Measurements from ENCODE around the gene DDAH1.

DNA sequence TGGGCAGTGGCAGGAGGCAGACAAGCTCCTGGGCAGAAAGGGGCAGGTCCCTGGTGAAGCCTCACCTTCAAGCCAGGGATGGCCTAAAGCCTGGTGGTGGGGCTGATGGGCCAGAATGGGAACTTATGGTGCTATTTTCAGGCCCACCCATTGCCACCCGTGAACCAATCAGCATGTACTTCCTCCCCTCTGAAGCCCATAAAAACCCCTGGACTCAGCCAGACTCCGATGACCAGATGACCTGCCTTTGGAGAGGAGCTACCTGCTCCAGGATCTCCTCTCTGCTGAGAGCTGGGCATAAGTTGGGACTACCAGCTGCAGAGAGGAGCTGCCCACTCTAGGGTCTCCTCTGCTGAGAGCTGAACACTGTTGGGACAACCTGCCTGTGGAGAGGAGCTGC lies 180.8 kb downstream of the DDAH1 start:
- TF ChIP-seq NANOG (IDR thresholded peaks at IDR 0.05; ENCODE audit: borderline replicate concordance) (no peak), EZH2 (IDR thresholded peaks at IDR 0.05; ENCODE audit: low read depth, unreplicated experiment) (no peak)
- TF ChIP-seq, protein P1, sequence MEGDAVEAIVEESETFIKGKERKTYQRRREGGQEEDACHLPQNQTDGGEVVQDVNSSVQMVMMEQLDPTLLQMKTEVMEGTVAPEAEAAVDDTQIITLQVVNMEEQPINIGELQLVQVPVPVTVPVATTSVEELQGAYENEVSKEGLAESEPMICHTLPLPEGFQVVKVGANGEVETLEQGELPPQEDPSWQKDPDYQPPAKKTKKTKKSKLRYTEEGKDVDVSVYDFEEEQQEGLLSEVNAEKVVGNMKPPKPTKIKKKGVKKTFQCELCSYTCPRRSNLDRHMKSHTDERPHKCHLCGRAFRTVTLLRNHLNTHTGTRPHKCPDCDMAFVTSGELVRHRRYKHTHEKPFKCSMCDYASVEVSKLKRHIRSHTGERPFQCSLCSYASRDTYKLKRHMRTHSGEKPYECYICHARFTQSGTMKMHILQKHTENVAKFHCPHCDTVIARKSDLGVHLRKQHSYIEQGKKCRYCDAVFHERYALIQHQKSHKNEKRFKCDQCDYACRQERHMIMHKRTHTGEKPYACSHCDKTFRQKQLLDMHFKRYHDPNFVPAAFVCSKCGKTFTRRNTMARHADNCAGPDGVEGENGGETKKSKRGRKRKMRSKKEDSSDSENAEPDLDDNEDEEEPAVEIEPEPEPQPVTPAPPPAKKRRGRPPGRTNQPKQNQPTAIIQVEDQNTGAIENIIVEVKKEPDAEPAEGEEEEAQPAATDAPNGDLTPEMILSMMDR (conservative IDR thresholded peaks at IDR 0.05; ENCODE audit: low read depth in 2 of 2), result no peak
- TF ChIP-seq, protein P2, sequence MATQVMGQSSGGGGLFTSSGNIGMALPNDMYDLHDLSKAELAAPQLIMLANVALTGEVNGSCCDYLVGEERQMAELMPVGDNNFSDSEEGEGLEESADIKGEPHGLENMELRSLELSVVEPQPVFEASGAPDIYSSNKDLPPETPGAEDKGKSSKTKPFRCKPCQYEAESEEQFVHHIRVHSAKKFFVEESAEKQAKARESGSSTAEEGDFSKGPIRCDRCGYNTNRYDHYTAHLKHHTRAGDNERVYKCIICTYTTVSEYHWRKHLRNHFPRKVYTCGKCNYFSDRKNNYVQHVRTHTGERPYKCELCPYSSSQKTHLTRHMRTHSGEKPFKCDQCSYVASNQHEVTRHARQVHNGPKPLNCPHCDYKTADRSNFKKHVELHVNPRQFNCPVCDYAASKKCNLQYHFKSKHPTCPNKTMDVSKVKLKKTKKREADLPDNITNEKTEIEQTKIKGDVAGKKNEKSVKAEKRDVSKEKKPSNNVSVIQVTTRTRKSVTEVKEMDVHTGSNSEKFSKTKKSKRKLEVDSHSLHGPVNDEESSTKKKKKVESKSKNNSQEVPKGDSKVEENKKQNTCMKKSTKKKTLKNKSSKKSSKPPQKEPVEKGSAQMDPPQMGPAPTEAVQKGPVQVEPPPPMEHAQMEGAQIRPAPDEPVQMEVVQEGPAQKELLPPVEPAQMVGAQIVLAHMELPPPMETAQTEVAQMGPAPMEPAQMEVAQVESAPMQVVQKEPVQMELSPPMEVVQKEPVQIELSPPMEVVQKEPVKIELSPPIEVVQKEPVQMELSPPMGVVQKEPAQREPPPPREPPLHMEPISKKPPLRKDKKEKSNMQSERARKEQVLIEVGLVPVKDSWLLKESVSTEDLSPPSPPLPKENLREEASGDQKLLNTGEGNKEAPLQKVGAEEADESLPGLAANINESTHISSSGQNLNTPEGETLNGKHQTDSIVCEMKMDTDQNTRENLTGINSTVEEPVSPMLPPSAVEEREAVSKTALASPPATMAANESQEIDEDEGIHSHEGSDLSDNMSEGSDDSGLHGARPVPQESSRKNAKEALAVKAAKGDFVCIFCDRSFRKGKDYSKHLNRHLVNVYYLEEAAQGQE (IDR thresholded peaks at IDR 0.05; ENCODE audit: unreplicated experiment), result no peak

Data from GM23338 (cell line).